DOHH2 (cell line): ENCODE measurements around the gene ALDH4A1.

Experiments
- H3F3A ChIP-seq: fragments of 200-600 bp; sonication (generic), shearing (Covaris generic); 2 replicates; pipeline ENCODE4 v1.6.0; 2016; ENCODE audit warnings: antibody characterized with exemption, mild to moderate bottlenecking; ENCODE audit not compliant: control insufficient read depth, insufficient read depth
- H3K27ac ChIP-seq: fragments of 200-600 bp; sonication (generic); 2 replicates; pipeline ENCODE4 v1.5.1; 2014; ENCODE audit warnings: low read depth, mild to moderate bottlenecking, low read length, moderate library complexity
- H3K27me3 ChIP-seq: fragments of 200-600 bp; sonication (generic); 2 replicates; pipeline ENCODE4 v1.6.1; 2014; ENCODE audit warnings: mild to moderate bottlenecking, low read length, mixed read lengths; ENCODE audit not compliant: control insufficient read depth
- H3K36me3 ChIP-seq: fragments of 200-600 bp; sonication (generic); 2 replicates; pipeline ENCODE4 v1.6.1; 2014; ENCODE audit warnings: mild to moderate bottlenecking, low read length, moderate library complexity, mixed read lengths; ENCODE audit not compliant: control insufficient read depth
- H3K4me1 ChIP-seq: fragments of 200-600 bp; sonication (generic); 2 replicates; pipeline ENCODE4 v1.6.1; 2014; ENCODE audit warnings: mild to moderate bottlenecking, low read length, mixed read lengths; ENCODE audit not compliant: control insufficient read depth
- H3K4me2 ChIP-seq: fragments of 200-600 bp; sonication (generic); 2 replicates; pipeline ENCODE4 v1.6.0; 2014; ENCODE audit warnings: mild to moderate bottlenecking, low read length, moderate library complexity
- H3K4me3 ChIP-seq: fragments of 200-600 bp; sonication (generic); 2 replicates; pipeline ENCODE4 v1.5.1; 2014; ENCODE audit warnings: mild to moderate bottlenecking, low read length, mixed read lengths
- H3K79me2 ChIP-seq: fragments of 200-600 bp; sonication (generic); 2 replicates; pipeline ENCODE4 v1.6.1; 2014; ENCODE audit warnings: mild to moderate bottlenecking, low read length, mixed read lengths; ENCODE audit not compliant: control insufficient read depth
- H3K9me2 ChIP-seq: fragments of 200-600 bp; sonication (generic); replicated peaks from 2 replicates; pipeline ENCODE4 v1.6.1; 2014; ENCODE audit warnings: mild to moderate bottlenecking, low read length, mixed read lengths; ENCODE audit not compliant: control insufficient read depth
- H3K9me3 ChIP-seq: fragments of 200-600 bp; sonication (generic); 2 replicates; pipeline ENCODE4 v1.6.1; 2014; ENCODE audit warnings: antibody characterized with exemption, low read length, mixed read lengths; ENCODE audit not compliant: control insufficient read depth, insufficient read depth
- H4K20me1 ChIP-seq: fragments of 200-600 bp; sonication (generic); 2 replicates; pipeline ENCODE4 v1.6.0; 2014; ENCODE audit warnings: low read depth, mild to moderate bottlenecking, antibody characterized with exemption, low read length, moderate library complexity; ENCODE audit not compliant: control insufficient read depth, insufficient read depth
- EZH2phosphoT487 ChIP-seq: fragments of 200-600 bp; sonication (generic); IDR thresholded peaks from 2 replicates; pipeline ENCODE4 v1.6.1; 2017; ENCODE audit warnings: borderline replicate concordance, mild to moderate bottlenecking, antibody characterized with exemption, low read length, moderate library complexity, mixed read lengths
- TF ChIP-seq, protein P1 (sequence below): fragments of 200-600 bp; sonication (generic); IDR thresholded peaks from one replicate; pipeline ENCODE4 v1.5.1; 2014; ENCODE audit warnings: antibody characterized with exemption, mild to moderate bottlenecking, low read depth, low read length; ENCODE audit not compliant: poor library complexity, severe bottlenecking

The ALDH4A1 gene

DNA sequence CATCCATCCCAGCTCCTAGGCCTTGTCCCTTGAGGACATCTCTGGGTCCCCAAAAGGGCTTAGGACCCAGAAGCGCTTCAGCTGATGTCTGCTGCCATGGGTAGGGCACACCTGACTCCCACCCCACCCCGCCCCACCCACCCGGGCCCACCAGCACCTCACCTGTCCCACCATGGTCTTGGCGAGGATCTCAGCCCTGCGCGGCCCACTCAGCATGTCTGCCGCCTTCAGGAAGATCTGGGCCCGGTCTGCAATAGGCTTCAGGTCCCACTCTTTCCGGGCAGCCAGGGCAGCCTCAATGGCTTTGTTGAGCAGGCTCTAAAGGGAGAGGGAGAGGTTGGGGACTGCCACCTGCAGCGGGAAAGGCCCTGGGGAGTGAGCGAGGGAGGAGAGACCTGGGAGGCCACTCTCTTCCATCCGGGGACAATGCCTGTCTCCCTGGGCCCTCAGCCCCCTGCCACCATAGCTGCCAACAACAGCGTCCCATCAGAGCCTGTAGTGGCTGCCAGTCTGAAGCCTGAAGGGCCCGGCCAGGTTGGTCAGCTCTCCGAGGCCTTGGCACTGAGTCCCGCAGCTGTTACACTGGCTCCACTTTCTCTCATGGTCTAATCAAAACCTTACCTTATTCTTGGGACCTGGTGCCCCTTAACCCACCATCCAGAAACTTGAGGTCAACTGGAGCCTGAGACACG lies 16.9 kb downstream of the ALDH4A1 start:
- H3F3A ChIP-seq: no peaks in the 10 kb centered on the region
- H3K4me3 ChIP-seq: no peak overlapping the region
- no peaks in the 10 kb centered on the region for H3K9me3 ChIP-seq
- H3K4me1 ChIP-seq: no peaks in the 10 kb centered on the region
- H3K27ac ChIP-seq: no peak overlapping the region
- H3K79me2 ChIP-seq: no peaks in the 10 kb centered on the region
- H3K36me3 ChIP-seq: no peaks in the 10 kb centered on the region
- H4K20me1 ChIP-seq: no peaks in the 10 kb centered on the region; the same call in 1 of the 2 replicates
- H3K4me2 ChIP-seq: no peak overlapping the region
- H3K27me3 ChIP-seq: no peaks in the 10 kb centered on the region
- no peaks in the 10 kb centered on the region for H3K9me2 ChIP-seq
- TF ChIP-seq, protein P1, sequence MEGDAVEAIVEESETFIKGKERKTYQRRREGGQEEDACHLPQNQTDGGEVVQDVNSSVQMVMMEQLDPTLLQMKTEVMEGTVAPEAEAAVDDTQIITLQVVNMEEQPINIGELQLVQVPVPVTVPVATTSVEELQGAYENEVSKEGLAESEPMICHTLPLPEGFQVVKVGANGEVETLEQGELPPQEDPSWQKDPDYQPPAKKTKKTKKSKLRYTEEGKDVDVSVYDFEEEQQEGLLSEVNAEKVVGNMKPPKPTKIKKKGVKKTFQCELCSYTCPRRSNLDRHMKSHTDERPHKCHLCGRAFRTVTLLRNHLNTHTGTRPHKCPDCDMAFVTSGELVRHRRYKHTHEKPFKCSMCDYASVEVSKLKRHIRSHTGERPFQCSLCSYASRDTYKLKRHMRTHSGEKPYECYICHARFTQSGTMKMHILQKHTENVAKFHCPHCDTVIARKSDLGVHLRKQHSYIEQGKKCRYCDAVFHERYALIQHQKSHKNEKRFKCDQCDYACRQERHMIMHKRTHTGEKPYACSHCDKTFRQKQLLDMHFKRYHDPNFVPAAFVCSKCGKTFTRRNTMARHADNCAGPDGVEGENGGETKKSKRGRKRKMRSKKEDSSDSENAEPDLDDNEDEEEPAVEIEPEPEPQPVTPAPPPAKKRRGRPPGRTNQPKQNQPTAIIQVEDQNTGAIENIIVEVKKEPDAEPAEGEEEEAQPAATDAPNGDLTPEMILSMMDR: no peak
- no peak for TF ChIP-seq EZH2phosphoT487

DNA sequence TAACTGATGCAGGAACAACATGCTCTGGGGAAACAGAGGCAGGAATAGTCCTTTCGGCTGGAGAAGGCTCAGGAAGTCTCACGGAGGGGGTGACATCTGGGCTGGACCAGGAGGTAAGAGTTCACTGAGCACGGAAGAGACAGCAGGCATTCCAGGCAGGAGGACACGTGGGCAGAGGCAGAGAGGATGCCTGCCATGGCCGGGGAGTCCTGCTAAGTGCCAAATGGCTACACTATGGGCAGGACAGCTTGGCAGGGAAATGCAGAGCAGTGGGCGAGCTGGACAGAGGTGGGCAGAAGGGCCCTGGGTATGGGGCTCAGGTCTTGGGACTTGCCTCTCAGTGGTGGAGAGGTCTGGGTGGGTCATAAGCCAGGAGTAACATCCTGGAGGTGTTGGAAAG lies 17.6 kb downstream of the ALDH4A1 start:
- Histone ChIP-seq H3K9me2 (no peaks in the 10 kb centered on the region), H3K4me1 (no peaks in the 10 kb centered on the region), H3K4me2 (no peak overlapping the region), H3K9me3 (no peaks in the 10 kb centered on the region), H3K4me3 (no peak overlapping the region), H3K36me3 (no peaks in the 10 kb centered on the region), H3F3A (no peaks in the 10 kb centered on the region), H4K20me1 (no peaks in the 10 kb centered on the region; the same call in 1 of the 2 replicates), H3K27me3 (no peaks in the 10 kb centered on the region), H3K79me2 (no peaks in the 10 kb centered on the region), H3K27ac (no peak overlapping the region)
- TF ChIP-seq, protein P1: no peak
- TF ChIP-seq EZH2phosphoT487: no peak

DNA sequence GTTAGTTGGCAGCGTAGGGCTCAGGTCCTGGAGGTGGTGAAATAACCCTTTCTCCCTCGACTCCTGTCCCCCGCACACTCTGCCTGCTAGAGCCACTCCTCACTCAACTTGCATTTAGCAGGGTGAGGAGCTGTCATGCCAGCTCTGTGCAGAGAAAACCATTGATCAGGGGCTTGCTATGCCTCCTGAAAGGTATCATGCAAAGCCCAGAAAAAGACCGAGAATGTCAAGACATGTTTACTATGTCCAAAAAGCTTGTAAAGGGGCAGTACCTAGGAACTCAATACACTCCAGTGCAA lies 18.0 kb downstream of the ALDH4A1 start:
- Histone ChIP-seq H4K20me1 (no peaks in the 10 kb centered on the region; the same call in 1 of the 2 replicates), H3K9me3 (no peaks in the 10 kb centered on the region), H3K4me3 (no peak overlapping the region), H3F3A (no peaks in the 10 kb centered on the region), H3K27ac (no peak overlapping the region), H3K4me2 (no peak overlapping the region), H3K27me3 (no peaks in the 10 kb centered on the region), H3K36me3 (no peaks in the 10 kb centered on the region), H3K79me2 (no peaks in the 10 kb centered on the region), H3K4me1 (no peaks in the 10 kb centered on the region), H3K9me2 (no peaks in the 10 kb centered on the region)
- TF ChIP-seq, protein P1: peak; percentile 56
- no peak for TF ChIP-seq EZH2phosphoT487
